Measurements from ENCODE around the gene PRTG.

GRCh38 chr15:55778932-55779331 lies 36.0 kb upstream of the PRTG start:
- no peak for TF ChIP-seq POLR2A (IDR thresholded peaks at IDR 0.05; ENCODE audit: extremely low read depth, insufficient read length)
- TF ChIP-seq CTCF (IDR thresholded peaks at IDR 0.05; ENCODE audit: low read depth, low read length), result no peak
- TF ChIP-seq MAX (IDR thresholded peaks at IDR 0.05; ENCODE audit: low read depth, low read length), result no peak
- TF ChIP-seq MYC (IDR thresholded peaks at IDR 0.05; ENCODE audit: low read depth, low read length), result no peak

All from NB4 (cell line).